ENCODE measurements around the gene DCHS1. TPM values are rescaled to one million over a fixed set of nuclear protein-coding genes. Genes with fewer than 3 reads are reported as not detected.

The DCHS1 gene
- total and polyA plus RNA-seq, 4 donors: 0.68 to 8.9 (median 5.8) TPM

DNA sequence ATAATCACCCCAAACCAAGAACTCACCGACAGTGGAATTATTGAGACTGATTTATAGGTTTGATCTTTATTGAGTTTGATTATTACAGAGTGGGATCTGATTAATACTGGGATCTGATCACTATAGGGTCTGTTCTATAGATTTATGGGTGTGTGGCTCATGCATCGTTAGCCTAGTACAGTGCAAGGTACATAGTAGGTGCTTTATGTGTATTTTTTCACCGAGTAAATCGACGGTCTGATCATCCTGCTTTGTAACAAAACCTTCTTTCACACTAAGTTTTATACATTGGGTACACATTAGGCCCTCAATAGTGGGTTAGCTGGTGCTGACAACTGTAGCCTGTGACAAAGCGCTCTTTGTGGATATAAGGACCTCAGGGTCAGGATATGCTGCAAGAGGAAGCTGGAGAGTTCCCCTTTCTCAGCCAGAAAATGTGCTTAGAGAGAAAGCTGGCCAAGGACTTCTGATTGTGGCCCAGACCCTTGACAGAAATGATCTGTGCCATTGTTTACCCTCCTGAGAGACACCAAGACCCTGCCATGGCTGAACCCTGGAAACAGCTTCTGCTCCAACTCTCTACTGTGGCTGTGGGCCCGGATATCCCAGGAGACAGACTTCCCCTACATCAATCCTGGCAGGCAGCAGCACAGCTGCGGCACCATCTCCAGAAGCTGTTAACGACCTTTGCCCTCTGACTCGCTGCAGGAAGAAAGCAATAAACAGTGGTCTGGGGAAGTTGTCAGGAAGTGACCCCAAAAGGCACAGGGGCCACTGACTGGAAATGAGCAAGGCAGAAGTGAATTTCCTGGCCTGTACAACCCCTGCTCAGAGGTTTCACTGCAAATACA lies 20.3 kb downstream of the DCHS1 start:
- Histone ChIP-seq H3K27me3 (ENCODE audit: control insufficient read depth in 4 of 4, insufficient read depth in 4 of 4, low read length in 3 of 4) (no peaks in the 10 kb centered on the region), H3K4me1 (ENCODE audit: control insufficient read depth in 4 of 4, insufficient read depth in 4 of 4, low read length in 3 of 4) (peaks cover 3 to 42% (median 29%) of the 10 kb centered on the region in 4 donors), H3K4me3 (ENCODE audit: low read depth in 1 of 3, low read length in 3 of 3) (no peak overlapping the region), H3K27ac (ENCODE audit: low read depth in 1 of 2, low read length in 2 of 2) (peak overlapping the region; percentile 59 to 69), H3K9ac (ENCODE audit: low read depth in 1 of 2, low read length in 2 of 2) (peak overlapping the region in 1 of 2 donors; percentile 32), H3K36me3 (ENCODE audit: control insufficient read depth in 4 of 4, insufficient read depth in 3 of 4, low read depth in 1 of 4, low read length in 3 of 4) (no peaks in the 10 kb centered on the region), H3K9me3 (ENCODE audit: control insufficient read depth in 4 of 4, low read length in 3 of 4) (no peaks in the 10 kb centered on the region)
- DNase-seq (ENCODE audit: low spot score): no peak
- WGBS: 47% methylated on average over 10 of the region's 10 CpGs
- TF ChIP-seq GABPA (IDR thresholded peaks at IDR 0.05 in 1 of 2, conservative IDR thresholded peaks at IDR 0.05 in 1 of 2) (peak in 1 of 2 donors; percentile 41), RAD21 (IDR thresholded peaks at IDR 0.05) (peak; percentile 31 to 44), JUND (IDR thresholded peaks at IDR 0.05) (no peak), FOXA2 (IDR thresholded peaks at IDR 0.05) (no peak), SP1 (IDR thresholded peaks at IDR 0.05) (peak; percentile 74), RXRA (IDR thresholded peaks at IDR 0.05) (peak; percentile 71 to 75), NR2F2 (IDR thresholded peaks at IDR 0.05) (peak; percentile 100), EGR1 (IDR thresholded peaks at IDR 0.05; ENCODE audit: low read depth in 2 of 2) (peak in 1 of 2 donors; percentile 26)
- TF ChIP-seq, protein P1, sequence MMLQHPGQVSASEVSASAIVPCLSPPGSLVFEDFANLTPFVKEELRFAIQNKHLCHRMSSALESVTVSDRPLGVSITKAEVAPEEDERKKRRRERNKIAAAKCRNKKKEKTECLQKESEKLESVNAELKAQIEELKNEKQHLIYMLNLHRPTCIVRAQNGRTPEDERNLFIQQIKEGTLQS (IDR thresholded peaks at IDR 0.05): no peak
- TF ChIP-seq, protein P2, sequence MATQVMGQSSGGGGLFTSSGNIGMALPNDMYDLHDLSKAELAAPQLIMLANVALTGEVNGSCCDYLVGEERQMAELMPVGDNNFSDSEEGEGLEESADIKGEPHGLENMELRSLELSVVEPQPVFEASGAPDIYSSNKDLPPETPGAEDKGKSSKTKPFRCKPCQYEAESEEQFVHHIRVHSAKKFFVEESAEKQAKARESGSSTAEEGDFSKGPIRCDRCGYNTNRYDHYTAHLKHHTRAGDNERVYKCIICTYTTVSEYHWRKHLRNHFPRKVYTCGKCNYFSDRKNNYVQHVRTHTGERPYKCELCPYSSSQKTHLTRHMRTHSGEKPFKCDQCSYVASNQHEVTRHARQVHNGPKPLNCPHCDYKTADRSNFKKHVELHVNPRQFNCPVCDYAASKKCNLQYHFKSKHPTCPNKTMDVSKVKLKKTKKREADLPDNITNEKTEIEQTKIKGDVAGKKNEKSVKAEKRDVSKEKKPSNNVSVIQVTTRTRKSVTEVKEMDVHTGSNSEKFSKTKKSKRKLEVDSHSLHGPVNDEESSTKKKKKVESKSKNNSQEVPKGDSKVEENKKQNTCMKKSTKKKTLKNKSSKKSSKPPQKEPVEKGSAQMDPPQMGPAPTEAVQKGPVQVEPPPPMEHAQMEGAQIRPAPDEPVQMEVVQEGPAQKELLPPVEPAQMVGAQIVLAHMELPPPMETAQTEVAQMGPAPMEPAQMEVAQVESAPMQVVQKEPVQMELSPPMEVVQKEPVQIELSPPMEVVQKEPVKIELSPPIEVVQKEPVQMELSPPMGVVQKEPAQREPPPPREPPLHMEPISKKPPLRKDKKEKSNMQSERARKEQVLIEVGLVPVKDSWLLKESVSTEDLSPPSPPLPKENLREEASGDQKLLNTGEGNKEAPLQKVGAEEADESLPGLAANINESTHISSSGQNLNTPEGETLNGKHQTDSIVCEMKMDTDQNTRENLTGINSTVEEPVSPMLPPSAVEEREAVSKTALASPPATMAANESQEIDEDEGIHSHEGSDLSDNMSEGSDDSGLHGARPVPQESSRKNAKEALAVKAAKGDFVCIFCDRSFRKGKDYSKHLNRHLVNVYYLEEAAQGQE (IDR thresholded peaks at IDR 0.05): peak; percentile 39
- TF ChIP-seq, protein P3, sequence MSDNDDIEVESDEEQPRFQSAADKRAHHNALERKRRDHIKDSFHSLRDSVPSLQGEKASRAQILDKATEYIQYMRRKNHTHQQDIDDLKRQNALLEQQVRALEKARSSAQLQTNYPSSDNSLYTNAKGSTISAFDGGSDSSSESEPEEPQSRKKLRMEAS (IDR thresholded peaks at IDR 0.05): peak; percentile 88

DNA sequence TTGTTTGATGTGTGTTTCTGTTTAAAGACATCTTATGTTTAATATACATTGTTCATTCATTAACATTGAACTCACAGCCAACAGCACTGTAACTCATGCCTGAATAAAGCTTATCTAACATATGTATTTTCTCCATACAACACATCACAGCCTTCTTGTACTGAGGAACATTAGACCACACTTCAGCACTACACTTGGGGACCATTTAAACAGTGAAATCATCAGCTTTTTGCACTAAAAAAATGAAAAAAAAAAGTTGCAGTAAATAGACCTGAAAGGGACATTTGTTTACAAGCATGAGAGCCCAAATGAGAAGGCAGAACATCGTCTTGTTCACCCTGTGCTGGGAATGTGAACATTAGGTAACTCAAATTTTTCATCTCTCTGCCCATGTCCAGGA lies 21.1 kb downstream of the DCHS1 start:
- H3K27ac ChIP-seq (ENCODE audit: low read depth in 1 of 2, low read length in 2 of 2): peak overlapping the region; percentile 59 to 69
- H3K9ac ChIP-seq (ENCODE audit: low read depth in 1 of 2, low read length in 2 of 2): no peak overlapping the region
- WGBS: 28% methylated on average over 1 of the region's 1 CpG
- no peaks in the 10 kb centered on the region for H3K36me3 ChIP-seq (ENCODE audit: control insufficient read depth in 4 of 4, insufficient read depth in 3 of 4, low read depth in 1 of 4, low read length in 3 of 4)
- no peak overlapping the region for H3K4me3 ChIP-seq (ENCODE audit: low read depth in 1 of 3, low read length in 3 of 3)
- no peaks in the 10 kb centered on the region for H3K9me3 ChIP-seq (ENCODE audit: control insufficient read depth in 4 of 4, low read length in 3 of 4)
- TF ChIP-seq, protein P2 (IDR thresholded peaks at IDR 0.05): peak; percentile 89
- TF ChIP-seq FOXA1 (IDR thresholded peaks at IDR 0.05): no peak
- no peak for DNase-seq (ENCODE audit: low spot score)
- H3K4me1 ChIP-seq (ENCODE audit: control insufficient read depth in 4 of 4, insufficient read depth in 4 of 4, low read length in 3 of 4): peaks cover 5 to 42% (median 30%) of the 10 kb centered on the region in 4 donors
- no peaks in the 10 kb centered on the region for H3K27me3 ChIP-seq (ENCODE audit: control insufficient read depth in 4 of 4, insufficient read depth in 4 of 4, low read length in 3 of 4)
